Left hindlimb (tissue), 1 donor: Measurements from ENCODE around the gene DIS3L2.
"Not testable (repeated sequence)": the region's sequence is repeated elsewhere in the genome, so short reads cannot be mapped to it uniquely, and the experiment has no call there.

Experiments
- DNase-seq: peaks from one replicate; pipeline ENCODE4 v3.0.0-alpha.2; 2018

DIS3L2 gene

DNA sequence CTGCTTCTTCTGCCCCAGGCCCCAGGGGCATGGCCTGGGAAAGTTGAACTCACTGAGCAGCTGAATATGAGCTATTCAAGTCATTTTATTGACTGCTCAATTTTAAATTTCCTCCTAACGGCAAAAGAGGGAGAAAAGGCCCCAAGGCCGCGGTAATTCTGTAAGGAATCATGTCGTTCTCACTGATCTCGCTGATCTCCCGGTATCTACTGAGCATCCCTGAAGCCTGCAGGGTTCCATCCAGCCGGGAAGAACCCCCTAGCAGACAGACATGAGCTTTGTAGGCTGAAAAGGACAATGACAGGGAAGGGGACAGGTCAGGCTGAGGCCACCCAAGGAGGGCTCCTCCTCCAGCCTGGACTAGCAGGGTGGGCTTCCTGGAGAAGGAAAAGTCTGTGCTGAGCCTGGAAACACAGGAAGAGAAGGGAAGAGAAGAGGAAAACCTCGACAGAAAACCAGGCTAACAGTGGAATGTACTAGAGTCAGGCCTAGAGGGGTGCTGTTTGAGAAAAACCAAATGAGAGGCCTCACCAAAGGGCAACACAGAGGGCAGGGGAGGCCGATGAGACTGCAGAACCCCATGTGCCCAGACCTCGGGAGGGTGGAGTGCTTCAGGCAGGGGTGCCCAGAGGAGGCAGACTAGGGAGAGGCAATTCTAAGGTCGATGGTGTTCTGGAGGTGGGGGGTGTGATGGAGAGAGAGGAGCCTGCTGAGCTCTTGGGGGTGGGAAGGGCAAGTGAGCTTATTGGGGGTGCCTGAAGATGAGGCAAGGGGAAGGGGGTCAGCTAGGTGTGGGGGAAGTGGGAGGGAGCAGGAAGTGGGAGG, 32.4 kb upstream of the DIS3L2 start:
- DNase-seq, result no peak

DNA sequence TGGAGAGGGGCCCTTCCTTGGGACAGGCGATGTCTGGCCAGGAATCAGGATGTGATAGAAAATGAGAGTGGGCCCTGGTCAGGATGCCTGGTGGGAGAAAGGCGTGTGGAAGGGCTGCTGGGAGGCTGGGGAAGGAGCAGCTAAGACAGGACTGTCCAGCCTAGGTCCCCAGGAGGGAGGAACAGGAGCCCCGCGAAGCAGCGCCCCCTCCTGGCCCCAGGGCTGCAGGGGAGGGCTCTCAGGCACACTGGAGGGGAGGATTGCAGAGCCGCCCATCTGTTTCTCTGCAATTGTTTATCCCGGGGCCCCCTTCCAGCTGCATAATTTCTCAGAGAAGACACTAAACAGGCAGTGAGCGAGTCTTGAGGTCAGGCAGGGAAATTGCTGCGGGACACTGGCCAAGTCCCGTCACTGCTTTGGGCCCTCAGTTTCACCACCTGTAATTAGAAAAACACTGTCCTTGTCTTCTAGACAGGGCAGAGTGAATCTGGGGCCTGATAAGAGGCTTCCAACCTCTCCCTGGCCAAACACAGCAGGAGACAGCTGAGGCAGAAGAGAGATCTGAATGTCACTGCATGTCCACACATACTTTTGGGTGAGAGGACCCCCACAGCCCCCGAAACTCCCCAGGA, 31.4 kb upstream of the DIS3L2 start:
- peak; percentile 55 for DNase-seq

DNA sequence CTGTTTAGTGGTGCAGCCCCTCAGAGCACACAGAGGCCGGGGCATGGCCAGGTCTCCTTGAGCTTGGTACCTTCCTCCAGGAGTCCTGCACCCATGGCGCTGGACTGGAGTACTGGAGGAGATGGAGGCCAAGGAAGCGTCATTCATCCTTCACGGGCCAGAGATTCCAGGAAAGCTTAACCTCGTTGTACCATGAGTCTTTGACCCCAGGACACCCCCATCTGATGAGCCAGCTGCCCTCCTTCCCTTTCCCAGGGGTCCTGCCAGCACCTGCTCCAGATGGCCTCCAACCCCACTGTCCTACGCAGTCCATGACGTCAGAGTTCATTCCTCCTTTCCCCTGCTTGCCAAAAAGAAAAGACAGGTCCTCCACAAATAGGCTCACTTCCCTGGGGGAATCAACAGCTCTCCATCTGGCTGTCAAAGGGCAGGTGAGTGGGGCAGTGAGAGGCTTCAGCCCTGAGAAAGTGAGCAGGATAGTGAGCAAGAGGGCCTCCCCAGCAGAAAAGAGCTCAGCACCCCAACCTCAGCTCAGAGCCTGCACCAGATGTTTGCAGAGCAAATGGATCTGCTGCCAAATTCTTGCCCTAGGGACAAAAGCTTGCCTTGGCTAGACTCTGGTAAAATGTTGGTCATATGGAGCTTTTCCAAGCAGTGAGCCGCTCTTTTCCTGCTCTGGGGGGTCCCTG, 30.8 kb upstream of the DIS3L2 start:
- peak; percentile 57 for DNase-seq

DNA sequence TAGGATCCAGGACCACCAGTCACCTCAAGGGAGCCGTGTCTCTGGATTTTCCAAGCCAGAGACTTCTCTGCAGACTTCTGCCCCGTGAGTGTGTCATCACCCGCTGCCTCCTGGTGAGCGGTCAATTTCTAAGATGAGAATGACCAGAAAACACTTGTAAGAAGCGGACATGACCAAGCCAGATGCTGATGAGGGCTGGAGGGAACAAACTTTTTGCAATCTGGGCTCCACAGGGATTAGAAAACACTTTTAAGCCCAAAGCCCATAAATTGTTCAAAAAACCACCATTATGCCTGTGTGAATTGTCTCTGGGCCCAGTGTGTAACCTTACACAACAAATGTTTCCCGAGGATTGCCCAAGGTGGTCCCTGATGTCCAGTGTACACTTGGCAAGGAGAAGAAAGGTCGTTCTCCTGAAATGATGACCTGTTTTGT, 30.0 kb upstream of the DIS3L2 start:
- DNase-seq, result no peak

DNA sequence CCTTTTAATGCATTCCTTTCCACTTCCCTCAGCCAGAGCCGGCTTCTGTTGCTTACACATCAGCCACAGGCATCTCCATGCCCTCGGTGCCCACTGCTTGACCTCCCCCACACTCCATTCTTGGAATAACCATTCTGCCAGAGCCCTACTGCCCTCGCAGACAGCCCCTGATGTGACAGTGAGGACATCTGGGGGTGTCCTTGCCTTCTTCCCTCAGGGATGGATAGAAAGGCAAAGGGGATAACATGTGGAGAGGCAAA, 28.9 kb upstream of the DIS3L2 start:
- no peak for DNase-seq

DNA sequence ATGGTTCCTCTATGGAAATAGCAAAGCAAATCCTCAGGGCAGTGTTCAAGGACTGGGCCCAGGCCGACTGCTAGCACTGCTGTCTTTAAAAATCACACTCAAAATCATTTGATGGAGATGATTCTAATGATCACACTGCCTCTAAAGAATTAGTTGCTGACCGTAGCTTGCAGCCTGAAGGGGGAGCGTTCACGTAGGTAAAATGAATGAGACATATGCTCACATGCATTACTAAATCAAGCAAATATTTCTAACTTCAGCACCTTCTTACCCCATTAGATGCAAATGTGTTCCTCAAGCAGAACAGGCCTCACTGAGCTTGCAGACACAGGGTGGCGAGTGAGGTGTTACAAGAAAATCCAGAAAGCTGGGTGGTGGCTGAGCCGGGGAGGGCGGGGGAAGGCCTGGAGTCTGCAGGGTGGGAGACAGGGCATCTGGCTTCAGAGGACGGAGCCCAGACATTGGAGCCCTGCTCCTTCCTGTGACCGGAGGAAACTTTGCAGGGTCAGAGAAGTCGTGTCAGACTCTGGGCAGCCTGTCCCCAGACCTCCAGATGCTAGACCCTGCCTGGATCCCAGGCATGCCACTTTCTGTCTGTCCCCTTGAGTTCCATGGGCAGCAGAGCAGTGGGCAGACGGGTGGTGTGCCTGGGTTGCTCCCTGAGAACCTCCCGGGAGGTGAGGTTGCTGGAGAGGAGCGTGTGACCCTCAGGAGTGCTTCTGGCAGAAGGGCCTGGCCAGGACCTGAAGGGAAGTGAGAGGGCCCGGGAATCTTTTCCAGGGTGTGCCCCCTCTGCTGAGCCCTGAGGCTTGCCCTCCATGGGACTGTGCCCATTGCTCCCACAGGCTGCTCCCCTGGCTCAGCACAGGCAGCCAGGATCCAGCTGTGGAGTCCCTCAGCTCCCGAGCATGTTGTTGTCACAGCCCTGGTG, 28.3 kb upstream of the DIS3L2 start:
- DNase-seq, result no peak

DNA sequence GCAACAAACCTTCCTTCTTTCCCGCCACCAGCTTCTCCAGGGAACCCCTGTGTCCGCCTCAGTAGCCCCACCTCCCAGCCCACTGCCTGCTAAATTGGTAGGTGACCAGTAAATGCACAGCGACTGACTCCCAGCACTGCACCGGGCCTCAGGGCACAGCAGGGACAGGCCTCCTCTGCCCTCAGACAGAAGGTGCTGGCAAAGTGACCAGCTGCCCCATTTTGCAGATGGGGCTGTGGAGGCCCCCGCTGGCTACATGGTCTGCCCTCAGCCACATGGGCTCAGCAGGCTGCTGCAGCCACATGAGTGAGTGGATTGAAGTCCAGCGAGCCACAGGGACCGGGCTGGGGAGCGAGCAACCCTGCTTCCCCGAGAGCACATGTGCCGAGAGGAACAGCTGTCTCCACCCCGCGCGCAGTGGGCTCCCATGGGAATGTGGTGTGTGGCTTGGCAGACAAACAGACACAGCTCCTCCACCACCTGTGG, 27.6 kb upstream of the DIS3L2 start:
- DNase-seq, result peak; percentile 85

DNA sequence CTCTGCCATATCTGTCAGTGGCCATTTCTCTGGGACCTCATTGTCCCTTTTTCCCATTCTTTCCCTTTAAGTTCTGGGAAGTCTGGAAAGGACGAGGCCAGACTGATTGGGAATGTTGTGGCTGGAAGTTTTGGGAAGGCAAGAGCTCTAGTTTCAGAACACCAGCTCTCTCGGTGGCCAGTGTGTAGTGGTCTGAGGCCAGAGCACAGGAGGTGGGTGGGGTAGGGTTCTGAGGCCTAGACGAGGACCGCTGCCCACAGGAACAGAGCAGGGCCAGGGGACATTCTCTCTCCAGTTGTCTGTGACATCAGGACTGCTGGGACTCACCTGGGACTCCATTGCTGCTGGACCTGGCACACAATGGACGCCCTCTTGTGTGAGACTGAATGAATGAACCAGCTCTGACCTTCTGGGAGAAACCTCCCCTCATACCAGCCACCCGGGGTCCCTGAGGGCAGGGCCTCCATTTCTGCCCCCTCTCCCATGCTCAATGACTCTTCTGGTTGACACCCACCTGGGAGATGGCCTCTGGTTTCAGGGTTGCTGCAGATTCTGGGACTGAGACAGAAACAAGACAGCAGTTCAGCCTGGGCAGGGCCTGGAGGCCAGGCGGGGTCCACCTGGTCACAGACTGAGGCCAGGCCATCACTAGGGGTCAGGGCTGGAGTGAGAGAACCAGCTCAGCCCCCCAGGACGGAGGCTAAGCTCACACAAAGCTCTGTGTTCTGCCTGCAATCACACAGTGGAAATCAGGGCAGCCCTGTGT, 26.9 kb upstream of the DIS3L2 start:
- DNase-seq, result no peak

DNA sequence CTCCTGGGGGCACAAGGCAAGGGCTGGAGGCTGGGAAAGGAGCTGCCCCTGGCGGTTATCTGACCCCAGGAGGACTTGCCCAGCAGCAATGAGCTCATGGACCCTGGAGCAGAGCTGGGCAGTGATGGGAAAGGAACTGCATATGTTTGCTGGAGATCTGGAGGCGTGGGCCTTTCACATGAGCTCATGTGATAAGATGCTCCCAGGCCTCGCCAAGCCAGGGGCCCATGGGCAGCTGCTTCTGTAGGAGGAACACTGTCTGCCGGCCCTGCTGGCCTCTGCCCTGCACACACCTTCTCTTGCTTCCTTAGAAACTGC, 26.3 kb upstream of the DIS3L2 start:
- no peak for DNase-seq

DNA sequence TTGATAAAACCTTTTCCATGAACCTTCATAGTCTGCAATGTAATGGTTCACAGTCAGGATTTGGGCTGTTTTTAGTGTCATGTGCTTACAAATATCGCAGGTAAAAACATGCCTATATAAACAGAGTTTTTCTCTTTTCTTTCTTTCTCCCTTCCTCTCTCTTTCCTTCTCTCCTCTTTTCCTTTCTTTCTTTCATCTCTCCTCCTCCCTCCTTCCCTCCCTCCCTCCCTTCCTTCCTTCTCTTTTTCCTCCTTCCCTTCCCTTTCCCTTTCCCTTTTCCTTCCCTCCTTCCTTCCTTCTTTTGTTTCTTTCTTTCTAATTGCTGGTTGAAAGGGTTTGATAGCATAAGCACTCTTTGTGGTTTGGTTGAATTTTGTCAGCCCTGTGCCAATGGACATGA, 25.7 kb upstream of the DIS3L2 start:
- DNase-seq, result no peak

DNA sequence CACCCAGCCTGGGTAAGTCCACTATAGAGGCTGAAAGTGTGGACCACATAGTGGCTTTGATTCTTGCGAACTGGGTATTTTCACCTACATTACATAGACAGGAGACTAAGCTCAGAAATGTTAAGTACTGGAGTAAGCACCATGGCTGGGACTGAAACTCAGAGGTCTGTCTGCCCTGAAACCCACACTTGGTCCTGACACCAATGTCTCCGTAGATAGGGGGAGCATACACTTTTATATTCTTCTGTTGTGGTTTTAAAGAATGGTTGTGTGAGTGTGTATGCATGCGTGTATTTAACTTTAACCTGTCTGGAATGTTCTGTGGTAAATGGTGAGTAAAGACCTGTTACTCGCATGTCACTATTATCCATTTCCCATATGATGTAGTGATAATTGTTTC, 25.0 kb upstream of the DIS3L2 start:
- no peak for DNase-seq

DNA sequence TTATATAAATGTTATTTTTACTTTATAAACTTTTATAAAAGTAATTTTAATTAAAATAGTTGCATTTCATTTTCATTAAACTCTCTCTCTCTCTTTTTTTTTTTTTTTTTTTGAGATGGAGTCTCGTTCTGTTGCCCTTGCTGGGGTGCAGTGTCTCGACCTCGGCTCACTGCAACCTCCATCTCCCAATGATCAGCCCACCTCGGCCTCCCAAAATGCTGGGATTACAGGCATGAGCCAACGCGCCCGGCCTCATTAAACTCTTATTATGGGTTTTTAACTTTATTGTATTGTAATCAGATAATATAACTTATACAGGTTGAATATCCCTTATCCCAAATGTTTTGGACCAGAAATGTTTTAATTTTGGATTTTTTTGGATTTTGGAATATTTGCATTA, 24.5 kb upstream of the DIS3L2 start:
- DNase-seq, result no peak

DNA sequence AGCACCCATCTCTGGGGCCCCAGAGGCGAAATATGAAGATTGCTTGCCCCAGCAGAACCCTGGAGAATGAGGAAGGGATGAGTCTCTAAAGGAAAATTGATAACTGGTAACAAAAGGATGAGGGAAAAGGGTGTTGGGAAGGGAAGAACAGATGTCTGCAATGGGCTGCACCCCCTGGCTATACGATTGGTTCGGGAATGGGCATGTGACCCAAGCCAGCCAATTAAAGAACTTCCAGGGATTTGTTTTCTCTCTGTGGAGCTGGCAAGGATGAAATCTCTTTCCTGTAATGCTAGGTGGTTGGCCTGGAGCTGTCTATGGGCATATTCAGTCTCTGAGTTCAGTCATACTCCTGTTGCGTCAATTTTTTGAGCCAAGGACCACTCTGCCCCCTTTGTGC, 22.5 kb upstream of the DIS3L2 start:
- DNase-seq, result no peak

DNA sequence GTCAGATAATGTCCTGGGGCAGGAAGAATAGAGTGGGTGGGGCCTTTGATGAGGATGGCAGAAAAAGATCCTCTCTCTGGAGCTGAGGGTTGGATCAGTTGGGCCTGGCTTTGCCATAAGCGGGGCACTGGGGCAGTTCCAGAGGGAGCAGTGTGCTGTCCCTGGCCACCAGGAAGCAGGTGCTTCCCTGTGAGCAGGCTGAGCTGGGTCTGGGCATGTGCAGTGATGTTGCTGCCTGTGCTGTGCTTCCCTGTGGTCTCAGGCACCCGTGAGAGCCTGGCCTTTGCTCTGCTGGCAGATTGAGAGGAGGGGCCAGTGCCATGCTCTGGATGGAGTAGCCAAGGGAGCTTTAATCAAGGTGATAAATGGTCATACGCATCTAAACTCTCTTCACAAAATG, 20.7 kb upstream of the DIS3L2 start:
- no peak for DNase-seq

DNA sequence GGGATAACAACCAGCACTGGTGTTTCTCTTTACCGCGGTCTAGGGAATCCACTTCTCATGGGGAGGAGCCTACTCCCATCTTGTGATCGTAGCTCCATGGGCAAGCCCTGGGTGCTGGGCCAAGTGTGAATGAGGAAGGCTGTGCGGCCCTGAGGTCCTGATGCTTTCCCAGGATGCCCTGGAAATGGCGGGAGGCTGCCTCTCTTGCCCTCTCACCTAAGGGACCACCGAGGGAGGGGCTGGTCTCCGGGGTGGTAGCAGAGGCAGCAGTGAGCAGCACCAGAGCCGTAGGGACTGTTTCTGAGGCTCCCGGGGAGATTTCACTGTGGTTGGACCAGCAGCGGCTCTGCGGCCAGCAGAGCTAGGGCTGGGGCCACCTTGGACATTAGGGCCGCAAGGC, 19.8 kb upstream of the DIS3L2 start:
- DNase-seq, result no peak

DNA sequence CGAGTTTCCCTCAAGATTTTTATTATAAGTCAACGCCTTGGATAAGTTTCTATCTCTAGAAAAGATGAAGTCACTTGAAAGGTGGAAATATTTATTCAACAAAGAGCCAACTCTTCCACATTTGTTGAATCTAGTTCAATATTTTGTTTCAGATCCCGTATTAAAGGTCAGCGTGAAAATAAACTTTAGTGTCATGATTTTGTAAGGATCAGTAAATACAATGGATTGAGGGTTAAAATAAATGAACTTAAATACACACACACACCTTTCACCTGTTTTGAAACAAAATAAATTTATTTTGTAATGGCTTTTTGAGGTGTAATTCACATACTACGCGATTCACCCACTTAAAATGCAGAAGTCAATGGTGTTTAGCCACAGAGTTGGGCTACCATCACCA, 19.3 kb upstream of the DIS3L2 start:
- no peak for DNase-seq

DNA sequence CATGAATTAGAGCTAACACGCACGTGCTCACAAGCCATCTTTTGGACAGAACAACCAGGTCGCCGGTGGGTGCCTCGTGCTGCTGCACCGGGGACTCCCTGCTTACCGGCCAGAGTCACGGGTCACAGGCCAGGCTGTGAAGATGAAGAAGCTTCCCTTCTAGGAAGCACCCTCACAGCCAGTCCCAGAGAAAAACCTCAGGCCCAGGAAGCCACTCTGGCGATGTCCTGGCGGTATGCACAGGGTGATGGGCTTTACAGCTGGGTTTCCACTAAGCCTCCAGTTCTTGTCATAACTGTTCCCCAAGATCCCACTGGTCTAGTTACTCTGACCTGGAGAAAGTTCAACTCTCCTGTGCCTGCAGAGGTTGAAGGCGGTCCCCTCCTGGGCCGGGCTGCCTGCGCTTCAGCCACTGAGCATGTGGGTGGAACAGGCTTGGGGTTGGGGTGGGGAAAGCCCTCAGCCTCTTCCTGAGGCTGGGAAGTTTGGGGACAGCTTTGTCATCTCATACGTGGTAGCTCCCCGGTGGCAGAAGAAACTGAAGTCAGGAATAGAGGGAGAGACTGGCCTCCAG, 15.2 kb upstream of the DIS3L2 start:
- no peak for DNase-seq

DNA sequence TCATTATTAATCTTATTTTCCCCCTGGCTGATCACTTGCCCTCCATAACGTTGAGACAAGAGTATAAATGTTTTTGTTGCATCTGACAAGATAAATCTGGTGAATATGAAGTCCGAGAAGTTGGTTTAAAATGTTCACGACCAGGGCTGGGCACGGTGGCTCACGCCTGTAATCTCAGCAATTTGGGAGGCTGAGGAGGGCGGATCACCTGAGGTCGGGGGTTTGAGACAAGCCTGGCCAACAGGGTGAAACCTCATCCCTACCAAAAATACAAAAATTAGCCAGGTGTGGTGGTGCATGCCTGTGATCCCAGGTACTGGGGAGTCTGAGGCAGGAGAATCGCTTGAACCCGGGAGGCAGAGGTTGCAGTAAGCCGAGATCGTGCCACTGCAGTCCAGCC, 14.4 kb upstream of the DIS3L2 start:
- DNase-seq, result not testable (repeated sequence)

DNA sequence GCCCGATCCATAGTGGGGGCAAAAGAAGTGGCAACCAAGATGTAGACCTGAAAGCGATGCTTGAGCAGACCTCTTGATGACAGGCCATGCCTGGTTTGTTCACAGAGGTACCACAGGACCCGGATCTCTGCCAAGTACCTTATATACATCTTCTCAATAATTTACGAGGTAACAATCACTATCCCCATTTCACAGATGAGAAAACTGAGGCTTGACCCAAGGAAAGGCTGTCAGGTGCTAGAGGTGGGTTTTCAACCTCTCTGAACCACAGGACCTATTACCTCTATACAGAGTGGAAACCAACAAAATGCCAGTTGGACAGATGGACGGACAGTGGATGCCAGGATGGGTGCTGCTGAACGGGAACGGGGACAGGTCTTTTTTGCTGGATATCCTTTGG, 13.8 kb upstream of the DIS3L2 start:
- no peak for DNase-seq

DNA sequence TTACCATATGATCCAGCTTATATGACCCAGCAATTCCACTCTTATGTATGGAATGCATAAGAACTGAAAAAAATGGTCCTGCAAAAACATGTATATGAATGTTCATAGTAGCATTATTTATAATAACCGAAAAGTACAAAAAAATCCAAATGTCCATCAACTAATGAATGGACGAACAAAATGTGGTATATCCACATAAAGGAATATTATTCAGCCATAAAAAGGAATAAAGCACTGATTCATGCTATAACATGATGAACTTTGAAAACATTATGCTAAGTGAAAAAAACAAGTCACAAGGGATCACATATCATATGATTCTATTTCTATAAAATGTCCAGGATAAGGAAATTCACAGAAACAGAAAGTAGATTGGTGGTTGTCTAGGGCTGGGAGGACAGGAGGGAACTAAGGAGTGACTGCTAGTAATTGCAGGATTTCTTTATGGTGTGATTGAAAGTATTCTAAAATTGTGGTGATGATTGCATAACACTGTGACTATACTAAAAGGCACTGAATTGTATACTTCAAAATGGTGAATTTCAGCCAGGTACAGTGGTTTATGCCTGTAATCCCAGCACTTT, 10.0 kb upstream of the DIS3L2 start:
- DNase-seq, result no peak

DNA sequence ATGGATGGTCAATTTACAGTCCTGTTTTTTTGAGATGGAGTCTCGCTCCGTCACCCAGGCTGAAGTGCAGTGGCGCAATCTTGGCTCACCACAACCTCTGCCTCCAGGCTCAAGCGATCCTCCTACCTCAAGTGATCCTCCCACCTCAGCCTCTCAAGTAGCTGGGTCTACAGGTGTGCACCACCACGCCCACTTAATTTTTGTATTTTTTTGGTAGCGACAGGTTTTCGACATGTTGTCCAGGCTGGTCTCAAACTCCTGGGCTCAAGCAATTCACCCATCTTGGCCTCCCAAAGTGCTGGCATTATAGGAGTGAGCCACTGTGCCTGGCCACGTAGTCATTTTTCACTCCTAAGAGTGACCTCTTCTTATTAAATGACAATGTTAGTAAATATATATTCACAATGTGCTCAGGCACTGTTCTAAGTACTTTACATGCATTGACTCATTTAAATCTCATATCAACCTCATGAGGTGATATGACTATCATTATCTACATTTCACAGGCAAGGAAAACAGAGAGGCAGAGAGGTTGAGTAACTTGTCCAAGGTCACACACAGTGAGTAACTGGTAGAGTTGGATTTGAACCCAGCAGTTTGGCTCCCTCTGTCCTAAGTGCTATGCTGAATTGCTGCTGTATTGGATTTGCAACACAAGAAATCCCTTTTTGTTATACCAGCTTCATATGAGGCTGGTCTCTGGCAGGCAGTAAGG, 5.6 kb upstream of the DIS3L2 start:
- no peak for DNase-seq
